K562 (cell line): Measurements from ENCODE around the gene TMEM60. TPM values are rescaled to one million over a fixed set of nuclear protein-coding genes. Genes with fewer than 3 reads are reported as not detected.

Experiments used
- ATAC-seq: fragments of 200-7000 bp; cut with Tn5 transposase; 3 replicates; pipeline ENCODE4 v1.9.1; 2020; ENCODE audit warnings: moderate library complexity
- BruUV-seq: library from RNA; stranded (reverse); fragments of 400-500 nt; replicated peaks from 2 replicates; lab custom pipeline; 2021; lab: Mats Ljungman, UMichigan
- CTCF ChIA-PET: fragments of 300-600 bp; formaldehyde crosslinking; extraction: SDS; loops from one replicate; lab custom pipeline; 2021; ENCODE audit warnings: low intra/inter-chr PET ratio; lab: Yijun Ruan, JAX
- POLR2A ChIA-PET: fragments of 300-600, 350-650 bp; sonication (Branson Sonifier 250); formaldehyde crosslinking; extraction: SDS; loops from one replicate; lab custom pipeline; 2021; ENCODE audit warnings: antibody characterized with exemption, inconsistent platforms; lab: Yijun Ruan, JAX
- DNase-seq, 4 experiments: peaks; one replicate each; pipeline versions ENCODE4 v3.0.0 to v3.0.0-alpha.2; 2011 to 2018; ENCODE audit warnings: low spot score in 3 of 4, mixed read lengths in 3 of 4; ENCODE audit errors: extremely low read depth in 1 of 4
- FAIRE-seq: peaks from 2 replicates; lab custom pipeline; 2011; peaks lifted over from hg19 to GRCh38; lab: Jason Lieb, UNC
- H2AFZ ChIP-seq: 2 replicates; pipeline ENCODE4 v1.6.0; 2011; ENCODE audit warnings: low read depth, low read length, control low read depth, inconsistent platforms
- H3K27ac ChIP-seq: fragments of 200-600 bp; 3 replicates; pipeline ENCODE4 v1.8.0; 2011; ENCODE audit warnings: low read depth, mild to moderate bottlenecking, control low read depth, inconsistent platforms, low read length, moderate library complexity, mixed read lengths; ENCODE audit errors: extremely low read depth
- H3K27me3 ChIP-seq, 2 experiments: fragments of 300-600 bp in 1 of 2; 2 replicates in 1 of 2; 3 replicates in 1 of 2; pipeline versions ENCODE4 v1.6.0 to v1.8.0; 2011; ENCODE audit warnings: inconsistent platforms in 2 of 2, low read length in 2 of 2, mild to moderate bottlenecking in 1 of 2, mixed read lengths in 1 of 2, moderate library complexity in 1 of 2; ENCODE audit not compliant: control insufficient read depth in 2 of 2, insufficient read depth in 2 of 2
- H3K36me3 ChIP-seq: fragments of 300-600 bp; 3 replicates; pipeline ENCODE4 v1.8.0; 2011; ENCODE audit warnings: mild to moderate bottlenecking, low read length, inconsistent platforms; ENCODE audit not compliant: control insufficient read depth, insufficient read depth
- H3K4me1 ChIP-seq, 2 experiments: fragments of 200-600 bp in 1 of 2; replicated peaks in 1 of 2; 2 replicates in 1 of 2; 3 replicates in 1 of 2; pipeline versions ENCODE4 v1.5.1 to v1.8.0; 2011; ENCODE audit warnings: inconsistent platforms in 2 of 2, low read length in 2 of 2, mild to moderate bottlenecking in 1 of 2, mixed read lengths in 1 of 2, moderate library complexity in 1 of 2; ENCODE audit not compliant: control insufficient read depth in 2 of 2, insufficient read depth in 2 of 2
- H3K4me2 ChIP-seq: 2 replicates; pipeline ENCODE4 v1.6.1; 2011; ENCODE audit warnings: low read length, control low read depth, inconsistent platforms, mixed read lengths; ENCODE audit not compliant: insufficient read depth
- H3K4me3 ChIP-seq: fragments of 200-600 bp; sonication (generic), shearing (Covaris generic); 2 replicates; pipeline ENCODE4 v1.5.1; 2016; ENCODE audit warnings: control low read depth, inconsistent platforms
- H3K79me2 ChIP-seq: fragments of 200-600 bp; 3 replicates; pipeline ENCODE4 v1.8.0; 2011; ENCODE audit warnings: low read length, inconsistent platforms; ENCODE audit not compliant: control insufficient read depth, insufficient read depth
- H3K9ac ChIP-seq, 2 experiments: 2 replicates each; pipeline versions ENCODE4 v1.6.0 to v1.6.1; 2011; ENCODE audit warnings: low read depth in 2 of 2, low read length in 2 of 2, control low read depth in 1 of 2, inconsistent platforms in 1 of 2, mild to moderate bottlenecking in 1 of 2, mixed read lengths in 1 of 2; ENCODE audit not compliant: insufficient read depth in 1 of 2
- H3K9me1 ChIP-seq: one replicate; pipeline ENCODE4 v1.6.0; 2011; ENCODE audit warnings: inconsistent platforms, mild to moderate bottlenecking, low read length, moderate library complexity; ENCODE audit not compliant: control insufficient read depth, insufficient read depth
- H3K9me3 ChIP-seq: replicated peaks from 2 replicates; pipeline ENCODE4 v1.5.1; 2011; ENCODE audit warnings: low read depth, low read length, inconsistent platforms; ENCODE audit not compliant: control insufficient read depth, insufficient read depth
- H4K20me1 ChIP-seq: replicated peaks from 2 replicates; pipeline ENCODE4 v1.6.1; 2011; ENCODE audit warnings: low read length, inconsistent platforms, mixed read lengths; ENCODE audit not compliant: control insufficient read depth, insufficient read depth
- ARID1B ChIP-seq: fragments of 450-650 bp; IDR thresholded peaks from 2 replicates; pipeline ENCODE4 v1.6.1; 2016; ENCODE audit warnings: antibody characterized with exemption, mild to moderate bottlenecking, inconsistent platforms
- CHCHD3 ChIP-seq: fragments of 250-450 bp; sonication (Bioruptor Pico); IDR thresholded peaks from 2 replicates; pipeline ENCODE4 v2.1.2; 2022; ENCODE audit warnings: mild to moderate bottlenecking
- E2F3 ChIP-seq: fragments of 250-450 bp; sonication (Bioruptor Pico); IDR thresholded peaks from 2 replicates; pipeline ENCODE4 v1.4.0; 2020; ENCODE audit warnings: mild to moderate bottlenecking
- EWSR1 ChIP-seq: fragments of 450-650 bp; IDR thresholded peaks from 2 replicates; pipeline ENCODE4 v1.6.1; 2018; ENCODE audit warnings: borderline replicate concordance, mild to moderate bottlenecking, low read depth, moderate library complexity; ENCODE audit not compliant: partially characterized antibody
- FIP1L1 ChIP-seq: fragments of 200-400 bp; formaldehyde crosslinking; IDR thresholded peaks from 2 replicates; pipeline ENCODE4 v1.6.1; 2018; ENCODE audit warnings: mild to moderate bottlenecking, low read depth, low read length; ENCODE audit not compliant: poor library complexity, severe bottlenecking
- FOXK1 ChIP-seq: sonication (generic); formaldehyde crosslinking; IDR thresholded peaks from 2 replicates; pipeline ENCODE4 v1.8.0; 2022; ENCODE audit warnings: missing genetic modification reagents, mild to moderate bottlenecking, borderline replicate concordance
- POLR2H ChIP-seq: IDR thresholded peaks from 2 replicates; pipeline ENCODE4 v1.6.1; 2016; ENCODE audit warnings: missing genetic modification characterization, low read depth, mild to moderate bottlenecking, control low read depth, missing compliant biosample characterization, moderate library complexity
- STAT6 ChIP-seq: sonication (generic); formaldehyde crosslinking; IDR thresholded peaks from 2 replicates; pipeline ENCODE4 v1.8.1; 2023; ENCODE audit warnings: mild to moderate bottlenecking, missing genetic modification reagents
- YBX1 ChIP-seq: fragments of 450-650 bp; IDR thresholded peaks from 2 replicates; pipeline ENCODE4 v1.7.1; 2016; ENCODE audit warnings: mild to moderate bottlenecking
- ZNF217 ChIP-seq: sonication (generic); formaldehyde crosslinking; IDR thresholded peaks from 2 replicates; pipeline ENCODE4 v1.8.0; 2022; ENCODE audit warnings: mild to moderate bottlenecking, missing genetic modification reagents
- ZNF668 ChIP-seq: fragments of 250-450 bp; sonication (Bioruptor Pico); IDR thresholded peaks from 2 replicates; pipeline ENCODE4 v1.8.0; 2022; ENCODE audit warnings: mild to moderate bottlenecking, inconsistent platforms
- WGBS: fragments of 100-300 bp; shearing (Covaris generic); methylation state at CpG from one replicate; pipeline ENCODE4 v1.1.6; 2016; ENCODE audit warnings: low coverage, mixed read lengths; ENCODE audit not compliant: insufficient coverage; ENCODE audit errors: missing lambda C conversion rate; 5-methylcytosine and 5-hydroxymethylcytosine counted together
- in situ Hi-C: fragments of 300-500 bp; cut with MboI; formaldehyde crosslinking; loops from 4 replicates; pipeline ENCODE4 v1.15.0; 2018; ENCODE audit warnings: inconsistent platforms, mixed read lengths
- intact Hi-C: fragments of 100-400 bp; cut with micrococcal nuclease; formaldehyde crosslinking; loops from 2 replicates; pipeline ENCODE4 v1.14.2; 2022
- polyA plus RNA-seq, 8 experiments: library from polyadenylated mRNA; depleted of rRNA in 4 of 8; stranded (reverse) in 5 of 8; unstranded in 3 of 8; fragments of >200 nt; fragmentation: Nextera tagmentation in 2 of 8; fragmentation: Illumina TruSeq in 1 of 8; extraction: Ambion mirVana in 2 of 8; extraction: Trizol in 1 of 8; gene quantifications; 2 replicates each; pipeline versions ENCODE4 v1.2.1 to v1.2.3, GENCODE V29; 2011 to 2014; ENCODE audit warnings: inconsistent platforms in 1 of 8, missing spikeins in 1 of 8
- total RNA-seq, 7 experiments: library from RNA; depleted of rRNA in 6 of 7; stranded (reverse); fragments of >200 nt in 6 of 7; fragmentation: Illumina TruSeq in 2 of 7; extraction: Trizol in 2 of 7; gene quantifications; 2 replicates each; pipeline versions ENCODE4 v1.2.1 to v1.2.3, GENCODE V29; 2011 to 2021; ENCODE audit warnings: low replicate concordance in 1 of 7

TMEM60 gene
- total and polyA plus RNA-seq, 9 of the 15 experiments (the other 6 are each of a cell fraction or from before 2014, with no cell fraction given) = 12.5 to 140 (median 38.4) TPM

- Histone ChIP-seq H3K9me1 (no peaks in the 10 kb centered on the region), H3K27ac (no peak overlapping the region), H3K27me3 (no peaks in the 10 kb centered on the region), H3K36me3 (peaks cover 7% of the 10 kb centered on the region; the same call in 2 of the 3 replicates), H3K79me2 (peaks cover 96% of the 10 kb centered on the region), H3K9ac (no peak overlapping the region), H2AFZ (no peak overlapping the region), H4K20me1 (no peaks in the 10 kb centered on the region), H3K4me1 (peaks cover 0 to 17% of the 10 kb centered on the region in 2 experiments; a peak in 3 of 5 replicates), H3K4me3 (no peak overlapping the region), H3K9me3 (no peaks in the 10 kb centered on the region), H3K4me2 (no peak overlapping the region)
- no peak; the same call in 2 of the 3 replicates for ATAC-seq
- 89% methylated on average over 2 of the region's 2 CpGs for WGBS
- intact Hi-C loops (no loop called here), in situ Hi-C loops (no loop called here)
- no peak for FAIRE-seq
- CTCF ChIA-PET = no interaction called here
- DNase-seq = no peak
- POLR2A ChIA-PET = interaction anchor here (1.1 to 1.5 kb wide), 2 partner anchors 10 to 20 kb away, joined by 3 to 4 read pairs; no protein-coding TSS in a partner anchor
- TF ChIP-seq POLR2H (tag) = 0 out of 2 replicates have a peak, but pooled peaks have one; percentile 27
- TF ChIP-seq ZNF217 (CRISPR knock-in tag) = no peak
- BruUV-seq = no TSS peak
These were observed 13.5 kb upstream of the TMEM60 start for GRCh38 chr7:77811516-77812289.

GRCh38 chr7:77808517-77808916, 10.3 kb upstream of the TMEM60 start:
- no peak overlapping the region for H3K9ac ChIP-seq
- H3K4me1 ChIP-seq = peaks cover 0 to 17% of the 10 kb centered on the region in 2 experiments; a peak in 3 of 5 replicates
- H3K27me3 ChIP-seq = no peaks in the 10 kb centered on the region
- ATAC-seq = no peak
- 81% methylated on average over 1 of the region's 1 CpG for WGBS
- no peak overlapping the region for H2AFZ ChIP-seq
- POLR2A ChIA-PET = no interaction called here
- H4K20me1 ChIP-seq = no peaks in the 10 kb centered on the region
- no peak overlapping the region for H3K4me2 ChIP-seq
- CTCF ChIA-PET = no interaction called here
- FAIRE-seq = no peak
- no peaks in the 10 kb centered on the region for H3K9me1 ChIP-seq
- peaks cover 3% of the 10 kb centered on the region; the same call in 1 of the 2 replicates for H3K9me3 ChIP-seq
- no peaks in the 10 kb centered on the region; the same call in 2 of the 3 replicates for H3K36me3 ChIP-seq
- peaks cover 99% of the 10 kb centered on the region for H3K79me2 ChIP-seq
- DNase-seq = no peak
- BruUV-seq = no TSS peak
- in situ Hi-C loops (no loop called here), intact Hi-C loops (no loop called here)
- H3K27ac ChIP-seq = no peak overlapping the region
- H3K4me3 ChIP-seq = no peak overlapping the region
- TF ChIP-seq EWSR1 (no peak), FIP1L1 (no peak), CHCHD3 (CRISPR knock-in tag) (no peak), ZNF668 (CRISPR knock-in tag) (no peak), YBX1 (no peak), FOXK1 (CRISPR knock-in tag) (no peak), ARID1B (no peak), STAT6 (CRISPR knock-in tag) (no peak), E2F3 (CRISPR knock-in tag) (no peak)
